Kidney epithelial cell (primary cell): ENCODE measurements around the gene CALML4. TPM values are rescaled to one million over a fixed set of nuclear protein-coding genes. Genes with fewer than 3 reads are reported as not detected.

Experiments used
- DNase-seq: peaks from one replicate; pipeline ENCODE4 v3.0.0-alpha.2; 2010; ENCODE audit warnings: low read depth
- H3K27me3 ChIP-seq: 2 replicates; pipeline ENCODE4 v1.6.0; 2011; ENCODE audit warnings: low read length; ENCODE audit not compliant: control insufficient read depth, insufficient read depth
- H3K36me3 ChIP-seq: 2 replicates; pipeline ENCODE4 v1.5.1; 2011; ENCODE audit warnings: low read length; ENCODE audit not compliant: control insufficient read depth, insufficient read depth
- H3K4me3 ChIP-seq: 2 replicates; pipeline ENCODE4 v1.5.1; 2011; ENCODE audit warnings: low read depth, mild to moderate bottlenecking, control low read depth, low read length
- CTCF ChIP-seq: IDR thresholded peaks from 2 replicates; pipeline ENCODE4 v1.5.1; 2011; ENCODE audit warnings: mild to moderate bottlenecking, moderate library complexity, low read length, control low read depth, inconsistent platforms; ENCODE audit not compliant: insufficient read depth, poor library complexity, severe bottlenecking
- total RNA-seq: library from RNA; depleted of rRNA; stranded (reverse); fragments of >200 nt; gene quantifications from 2 replicates; pipeline ENCODE4 v1.2.3, GENCODE V29; 2015

Gene CALML4
- total RNA-seq, 1 donor from 2014 or later = 2.4 TPM

DNA sequence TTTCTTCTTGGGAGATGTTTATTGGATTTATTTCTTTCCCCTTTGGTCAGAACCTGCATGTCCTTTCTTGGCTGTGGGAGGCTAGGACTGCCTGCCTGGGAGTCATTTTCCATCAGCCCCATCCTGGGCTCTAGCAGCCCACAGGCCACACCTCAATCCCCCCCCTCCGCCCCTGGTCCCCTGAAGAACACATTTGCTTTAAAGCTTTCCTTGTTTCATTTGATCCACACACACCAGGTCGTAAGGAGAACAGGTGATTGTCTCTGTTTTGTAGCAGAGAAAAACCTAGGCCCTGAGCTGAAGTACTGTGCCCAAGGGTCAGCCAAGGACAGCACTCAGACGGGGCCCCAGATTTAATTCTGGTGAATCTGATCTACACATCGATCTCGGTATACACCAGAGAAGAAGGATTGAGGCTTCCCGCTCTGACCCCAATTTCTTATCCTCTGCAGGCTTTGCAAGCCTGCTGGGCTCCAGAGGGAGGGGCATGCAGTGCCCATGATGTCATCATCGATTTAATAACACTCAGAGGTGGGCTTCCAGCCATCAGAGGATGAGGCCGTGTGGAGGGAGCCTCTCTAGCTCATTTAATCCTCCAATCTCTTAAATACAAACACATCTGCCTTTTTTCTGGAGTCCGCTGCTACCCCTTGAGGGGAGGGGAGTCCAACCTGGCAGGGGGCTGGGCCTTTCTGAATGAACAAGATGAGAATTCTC is 26.1 kb upstream of the CALML4 start:
- TF ChIP-seq CTCF = no peak
- DNase-seq = no peak
- H3K4me3 ChIP-seq = no peak overlapping the region
- H3K27me3 ChIP-seq = no peaks in the 10 kb centered on the region
- no peaks in the 10 kb centered on the region for H3K36me3 ChIP-seq

DNA sequence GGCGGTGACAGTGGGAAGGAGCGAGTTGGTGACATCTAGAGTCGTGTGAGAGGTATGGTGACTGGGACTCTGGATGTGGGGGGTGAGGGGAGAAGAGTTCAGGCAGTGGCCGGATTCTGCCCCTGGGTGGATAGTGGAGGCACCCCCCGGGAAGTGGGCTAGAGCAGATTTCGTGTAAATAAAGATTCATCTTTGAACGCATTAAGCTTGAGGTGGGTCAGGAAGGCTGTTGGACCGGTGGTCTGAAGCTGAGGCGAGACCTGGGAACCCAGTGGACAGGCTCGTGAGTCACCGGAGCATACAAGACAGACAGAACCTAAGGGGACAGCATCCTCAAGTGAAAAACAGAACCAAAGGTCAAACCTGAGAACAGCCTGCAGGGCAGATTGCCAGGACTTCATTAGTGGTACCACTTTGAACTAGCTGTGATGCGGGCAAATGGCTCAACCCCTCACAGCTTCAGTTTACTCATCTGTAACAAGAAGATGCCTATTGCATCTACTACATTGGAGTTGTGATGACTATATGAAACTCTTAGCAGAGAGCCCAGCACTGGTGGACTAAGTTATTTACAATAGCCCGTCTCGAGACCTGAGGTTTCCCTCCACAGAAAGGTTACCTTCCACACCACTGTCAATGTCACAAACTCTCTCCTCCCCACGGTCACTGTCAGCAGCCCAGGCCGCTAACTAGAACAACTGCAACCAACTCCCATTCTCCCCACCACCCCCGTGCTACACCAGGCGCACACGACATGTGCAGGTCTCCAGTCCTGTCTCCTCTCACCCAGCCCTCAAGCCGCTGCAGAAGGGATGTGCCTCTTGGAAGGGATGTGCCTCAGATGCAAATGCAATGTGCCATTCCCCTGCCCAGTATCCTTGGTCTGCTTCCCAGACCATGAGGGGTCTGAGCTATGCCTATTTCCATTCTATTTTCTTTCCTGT is 25.3 kb upstream of the CALML4 start:
- Histone ChIP-seq H3K36me3 (no peaks in the 10 kb centered on the region), H3K27me3 (no peaks in the 10 kb centered on the region), H3K4me3 (peak overlapping the region; percentile 81)
- no peak for DNase-seq
- no peak for TF ChIP-seq CTCF

- Histone ChIP-seq H3K27me3 (no peaks in the 10 kb centered on the region), H3K4me3 (peak within 1 kb of the TSS; percentile 81), H3K36me3 (no peaks in the 10 kb centered on the region)
- no peak for TF ChIP-seq CTCF
- DNase-seq = no peak
These were observed 24.4 kb upstream of the CALML4 start, which contains the start of gene CLN6 for GRCh38 chr15:68229386-68230156. Gene CLN6, minus strand, starts transcription at chr15:68229728. Its CDS starts 144 bp downstream, at chr15:68229584.

DNA sequence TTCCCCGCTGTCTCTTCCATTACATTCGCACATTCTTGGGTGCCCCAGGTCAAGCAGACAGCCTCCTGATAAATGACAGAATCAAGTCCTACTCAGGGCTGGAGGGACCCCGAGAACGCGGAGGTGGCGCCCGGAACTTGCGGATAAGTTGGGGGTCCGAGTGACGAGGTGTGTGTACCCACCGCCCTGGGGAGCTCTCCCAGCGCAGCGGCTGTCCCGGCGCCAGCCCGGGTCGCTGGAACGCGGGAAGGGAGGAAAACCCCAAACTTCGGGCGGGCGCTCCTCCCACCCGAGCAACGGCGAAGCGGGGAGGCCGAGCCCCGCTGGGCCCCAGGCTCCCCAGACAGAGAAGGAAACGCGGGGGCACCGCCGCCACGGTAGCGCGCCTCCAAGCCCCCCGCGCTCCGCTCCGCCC is 23.8 kb upstream of the CALML4 start:
- H3K27me3 ChIP-seq = no peaks in the 10 kb centered on the region
- peak overlapping the region; percentile 81 for H3K4me3 ChIP-seq
- no peak for DNase-seq
- H3K36me3 ChIP-seq = no peaks in the 10 kb centered on the region
- TF ChIP-seq CTCF = no peak

- no peak for DNase-seq
- no peak for TF ChIP-seq CTCF
- Histone ChIP-seq H3K27me3 (no peaks in the 10 kb centered on the region), H3K36me3 (no peaks in the 10 kb centered on the region), H3K4me3 (peak overlapping the region; percentile 81)
These were observed 23.2 kb upstream of the CALML4 start for GRCh38 chr15:68228143-68228970.
